ENCODE results near the gene POLG2.
A peak's percentile ranks its signal among the peaks of the same experiment; 100 is the strongest.
"Not testable (repeated sequence)": the region's sequence is repeated elsewhere in the genome, so short reads cannot be mapped to it uniquely, and the experiment has no call there.

POLG2 gene

DNA sequence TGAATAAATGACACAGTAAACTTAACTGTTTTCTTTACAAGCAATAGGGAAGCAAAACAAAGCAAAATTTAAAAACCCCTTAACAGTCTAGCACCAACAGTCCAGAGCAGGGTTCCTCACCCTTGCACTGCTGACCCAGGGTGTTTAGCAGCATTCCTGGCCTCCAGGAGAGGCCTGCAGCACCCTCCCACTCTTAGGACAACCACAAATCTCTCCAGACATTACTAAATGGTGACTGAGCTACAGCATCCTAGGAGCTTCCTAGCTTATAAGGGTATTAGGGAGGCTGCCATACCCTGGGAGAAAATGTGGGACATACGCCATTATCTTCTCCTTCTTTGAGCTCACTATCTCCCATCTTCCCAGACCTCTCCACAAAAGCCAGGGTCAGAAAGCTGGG is 15.9 kb downstream of the POLG2 start:
- no peak for DNase-seq

DNA sequence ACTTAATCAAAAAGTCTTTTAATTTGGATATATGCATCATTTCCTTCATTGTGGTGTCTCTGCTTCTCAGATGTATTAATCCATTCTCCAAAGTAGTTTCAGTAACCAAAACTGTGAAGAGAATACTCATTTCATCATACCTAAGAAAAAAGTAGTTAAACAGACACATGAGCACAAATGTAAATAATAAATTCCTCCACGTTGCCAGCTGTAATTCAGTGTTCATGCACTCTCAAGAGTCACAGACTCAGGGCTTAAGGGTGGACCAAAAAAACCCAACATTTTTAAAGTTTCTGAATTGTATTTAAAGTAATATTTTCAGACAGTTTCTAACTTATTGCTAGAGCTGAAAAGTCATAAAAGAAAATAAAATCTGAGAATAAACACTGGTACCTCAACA is 19.0 kb downstream of the POLG2 start:
- DNase-seq: no peak

DNA sequence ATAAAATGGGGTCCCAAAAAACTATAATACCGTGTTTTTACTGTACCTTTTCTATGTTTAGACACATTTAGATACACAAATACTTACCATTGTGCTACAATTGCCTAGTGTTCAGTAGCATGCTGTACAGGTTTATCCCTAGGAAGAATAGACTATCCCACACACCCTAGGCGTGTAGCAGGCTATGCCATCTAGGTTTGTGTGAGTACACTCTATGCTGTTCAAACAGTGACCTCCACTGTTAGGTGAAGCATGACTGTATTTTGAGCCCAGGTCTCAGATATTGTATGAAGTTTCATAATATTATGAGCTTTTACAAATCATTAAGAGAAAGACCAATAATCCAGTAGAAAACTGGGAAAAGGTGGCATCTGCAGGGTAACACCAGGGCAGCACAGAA is 24.3 kb downstream of the POLG2 start:
- no peak for DNase-seq

DNA sequence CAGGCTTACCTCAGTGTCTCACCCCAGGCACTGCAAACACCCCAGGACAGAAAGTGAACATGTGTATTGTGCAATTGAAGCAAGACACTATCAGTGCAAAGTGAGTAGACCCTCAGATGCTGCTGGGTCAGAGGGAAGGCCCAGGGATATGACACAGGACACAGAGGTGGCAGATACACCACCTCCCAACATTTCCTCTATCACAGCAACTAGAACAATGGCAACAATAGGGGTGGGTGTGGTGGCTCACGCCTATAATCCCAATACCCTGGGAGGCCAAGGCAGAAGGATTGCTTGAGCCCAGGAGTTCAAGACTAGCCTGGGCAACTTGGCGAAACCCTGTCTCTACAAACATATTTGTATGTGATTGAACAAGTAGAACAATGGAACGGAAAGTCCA is 25.4 kb downstream of the POLG2 start:
- DNase-seq: no peak

DNA sequence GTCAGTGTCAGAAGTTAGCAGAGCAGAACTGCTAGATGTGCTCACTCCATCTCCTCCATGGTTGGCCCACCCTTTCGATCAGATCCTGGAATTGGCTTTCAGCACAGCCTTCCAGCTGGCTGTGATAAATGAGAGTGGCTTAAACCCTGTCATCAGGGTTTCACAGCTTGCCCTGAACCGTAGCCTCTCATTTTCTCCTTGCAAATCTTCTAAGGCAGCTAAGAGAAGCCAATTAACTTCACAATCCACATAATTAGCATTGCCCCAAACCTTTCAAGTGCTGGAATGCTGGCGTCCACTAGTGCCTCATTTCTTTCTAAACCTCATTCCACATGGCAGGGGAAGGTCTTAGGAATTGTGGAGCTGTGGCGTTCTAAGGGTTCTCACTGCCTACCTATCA is 26.2 kb downstream of the POLG2 start:
- DNase-seq: no peak

DNA sequence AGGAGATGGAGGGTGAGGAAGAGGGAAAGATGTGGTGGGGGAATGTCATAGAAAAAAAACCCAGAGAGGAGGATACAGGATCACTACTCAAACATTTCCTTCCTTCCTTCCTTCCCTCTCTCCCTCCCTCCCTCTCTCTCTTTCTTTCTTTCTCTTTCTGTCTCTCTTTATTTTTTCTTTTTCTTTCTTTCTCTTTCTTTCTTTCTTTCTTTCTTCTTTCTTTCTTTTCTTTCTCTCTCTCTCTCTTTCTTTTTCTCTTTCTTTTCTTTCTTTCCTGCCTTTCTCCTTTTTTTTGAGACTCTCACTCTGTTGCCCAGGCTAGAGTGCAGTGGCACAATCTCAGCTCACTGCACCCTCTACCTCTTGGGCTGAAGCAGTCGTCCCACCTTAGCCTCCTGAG is 30.0 kb downstream of the POLG2 start:
- DNase-seq: not testable (repeated sequence)

DNA sequence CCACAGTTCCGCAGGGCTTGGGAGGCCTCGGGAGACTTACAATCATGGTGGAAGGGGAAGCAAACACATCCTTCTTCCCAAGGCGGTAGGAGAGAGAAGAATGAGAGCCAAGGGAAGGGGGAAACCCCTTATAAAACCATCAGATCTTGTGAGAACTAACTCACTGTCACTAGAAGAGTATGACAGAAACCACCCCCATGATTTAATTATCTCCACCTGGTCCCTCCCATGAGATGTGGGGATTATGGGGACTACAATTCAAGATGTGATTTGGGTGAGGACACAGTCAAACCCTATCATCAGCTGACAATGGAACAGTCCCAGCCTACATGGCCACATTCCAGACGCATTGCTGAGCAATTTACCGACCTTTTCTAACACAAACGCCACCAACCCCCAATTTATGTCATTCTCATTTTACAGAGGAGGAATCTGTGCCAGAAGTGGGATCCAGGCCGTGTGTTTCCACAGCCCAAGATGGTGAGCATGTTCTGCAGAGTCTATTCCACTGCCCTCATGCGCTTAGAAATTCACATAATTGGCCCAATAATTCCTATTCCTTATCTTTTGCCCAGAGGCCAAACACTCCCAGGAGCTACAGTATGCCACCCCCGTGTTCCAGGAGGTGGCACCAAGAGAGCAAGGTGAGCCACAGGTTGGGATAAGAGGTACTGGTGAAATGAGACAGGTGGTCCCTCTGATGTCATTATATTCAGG is 30.7 kb downstream of the POLG2 start:
- no peak for DNase-seq

DNA sequence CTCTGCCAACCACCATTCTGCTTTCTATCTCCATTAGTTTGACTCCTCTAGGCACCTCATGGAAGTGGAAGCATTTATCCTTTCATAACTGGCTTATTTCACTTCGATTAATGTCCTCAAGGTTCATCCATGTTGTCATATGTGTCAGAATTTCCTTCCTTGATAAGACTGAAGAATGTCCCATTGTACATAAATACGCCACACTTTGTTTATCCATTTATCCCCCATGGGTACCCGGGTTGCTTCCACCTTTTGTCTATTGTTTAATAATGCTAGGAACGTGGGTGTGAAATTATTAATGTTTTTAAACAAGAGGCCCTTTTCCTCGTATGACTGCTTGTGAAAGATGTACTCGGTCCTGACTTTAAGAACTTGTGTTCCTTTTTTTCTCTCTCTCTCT is 35.1 kb downstream of the POLG2 start:
- no peak for DNase-seq

DNA sequence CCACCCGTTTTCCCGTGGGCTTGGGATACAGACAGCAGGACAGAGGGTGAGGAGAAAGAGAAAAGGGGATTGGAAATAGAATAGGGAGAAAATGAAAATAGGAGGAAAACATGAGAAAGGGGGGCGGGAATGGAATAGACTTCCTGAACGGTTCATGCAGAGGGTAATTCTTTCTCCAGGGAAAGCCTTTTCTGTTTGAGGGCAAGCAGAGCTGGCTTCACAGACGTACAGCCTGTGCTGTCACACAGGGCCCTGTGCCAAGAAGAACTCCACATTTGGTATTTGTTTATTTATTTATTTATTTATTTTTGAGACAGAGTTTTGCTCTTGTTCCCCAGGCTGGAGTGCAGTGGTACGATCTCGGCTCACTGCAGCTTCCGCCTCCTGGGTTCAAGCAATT is 35.9 kb downstream of the POLG2 start:
- no peak for DNase-seq

DNA sequence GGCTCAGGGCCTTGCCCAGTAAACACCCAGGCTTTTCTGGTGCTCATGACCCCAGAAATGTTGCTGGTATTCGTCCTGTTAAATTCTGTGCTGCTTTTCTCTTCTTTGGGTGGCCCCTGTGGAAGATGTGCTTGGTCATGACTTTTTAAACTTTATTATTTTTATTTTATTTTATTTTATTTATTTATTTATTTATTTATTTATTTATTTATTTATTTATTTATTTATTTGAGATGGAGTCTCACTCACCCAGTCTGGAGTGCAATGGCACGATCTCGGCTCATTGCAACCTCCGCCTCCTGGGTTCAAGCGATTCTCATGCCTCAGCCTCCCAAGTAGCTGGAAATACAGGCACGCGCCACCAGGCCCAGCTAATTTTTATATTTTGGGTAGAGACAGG is 37.0 kb downstream of the POLG2 start:
- not testable (repeated sequence) for DNase-seq

DNA sequence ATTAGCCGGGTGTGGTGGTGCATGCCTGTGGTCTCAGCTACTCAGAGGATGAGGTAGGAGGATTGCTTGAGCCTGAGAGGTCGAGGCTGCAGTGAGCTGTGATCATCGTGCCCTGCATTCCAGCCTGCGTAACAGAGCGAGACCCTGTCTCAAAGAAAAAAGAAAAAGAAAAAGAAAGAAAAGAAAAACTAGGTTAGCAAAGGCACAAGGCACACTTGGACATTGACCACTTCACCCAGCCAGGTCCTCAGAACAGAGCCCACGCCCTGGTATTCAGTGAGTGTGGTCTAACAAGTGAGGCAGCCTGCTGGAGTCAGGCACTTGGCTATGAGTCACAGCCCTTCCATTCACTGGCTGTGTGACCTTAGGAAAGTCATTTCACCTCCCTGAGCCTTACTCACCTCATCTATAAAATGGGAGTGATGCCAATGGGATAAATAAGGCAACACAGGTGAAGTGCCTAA is 37.5 kb downstream of the POLG2 start:
- DNase-seq: no peak

DNA sequence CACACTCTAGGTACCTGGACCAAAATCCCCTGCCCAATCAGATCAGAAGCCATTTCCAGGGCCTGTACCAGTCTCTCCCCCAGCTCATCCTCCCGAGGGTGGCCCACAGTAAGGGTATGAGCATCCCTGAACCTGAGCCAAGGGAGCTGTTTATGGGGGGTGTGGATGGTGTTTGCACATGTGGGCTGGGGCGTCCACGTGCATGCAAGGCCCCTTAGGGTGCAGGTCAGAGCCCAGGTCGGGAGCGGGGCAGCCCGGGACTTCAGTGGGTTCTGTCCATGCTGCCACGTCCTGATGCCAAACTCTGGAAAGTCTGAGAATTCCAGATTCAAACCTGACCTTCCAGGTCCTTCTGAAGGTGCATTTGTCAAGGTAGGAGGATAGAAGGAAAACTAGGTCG is 38.1 kb downstream of the POLG2 start:
- no peak for DNase-seq

DNA sequence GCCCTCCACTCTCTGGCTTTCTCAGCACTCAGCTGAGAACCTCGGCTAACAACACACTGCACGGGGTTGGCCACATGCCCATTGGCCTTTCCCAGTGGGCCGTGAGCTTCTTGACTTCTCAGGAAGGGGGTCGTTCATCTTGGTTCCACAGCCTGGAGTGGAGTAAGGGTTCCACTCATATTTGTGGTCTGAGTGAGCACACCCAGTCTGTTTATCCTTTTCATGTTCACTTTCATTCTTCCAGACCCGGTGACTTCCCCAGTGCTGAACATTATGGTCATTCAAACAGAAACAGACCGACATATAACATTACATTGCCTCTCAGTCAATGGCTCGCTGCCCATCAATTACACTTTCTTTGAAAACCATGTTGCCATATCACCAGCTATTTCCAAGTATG is 39.7 kb downstream of the POLG2 start:
- DNase-seq: no peak

DNA sequence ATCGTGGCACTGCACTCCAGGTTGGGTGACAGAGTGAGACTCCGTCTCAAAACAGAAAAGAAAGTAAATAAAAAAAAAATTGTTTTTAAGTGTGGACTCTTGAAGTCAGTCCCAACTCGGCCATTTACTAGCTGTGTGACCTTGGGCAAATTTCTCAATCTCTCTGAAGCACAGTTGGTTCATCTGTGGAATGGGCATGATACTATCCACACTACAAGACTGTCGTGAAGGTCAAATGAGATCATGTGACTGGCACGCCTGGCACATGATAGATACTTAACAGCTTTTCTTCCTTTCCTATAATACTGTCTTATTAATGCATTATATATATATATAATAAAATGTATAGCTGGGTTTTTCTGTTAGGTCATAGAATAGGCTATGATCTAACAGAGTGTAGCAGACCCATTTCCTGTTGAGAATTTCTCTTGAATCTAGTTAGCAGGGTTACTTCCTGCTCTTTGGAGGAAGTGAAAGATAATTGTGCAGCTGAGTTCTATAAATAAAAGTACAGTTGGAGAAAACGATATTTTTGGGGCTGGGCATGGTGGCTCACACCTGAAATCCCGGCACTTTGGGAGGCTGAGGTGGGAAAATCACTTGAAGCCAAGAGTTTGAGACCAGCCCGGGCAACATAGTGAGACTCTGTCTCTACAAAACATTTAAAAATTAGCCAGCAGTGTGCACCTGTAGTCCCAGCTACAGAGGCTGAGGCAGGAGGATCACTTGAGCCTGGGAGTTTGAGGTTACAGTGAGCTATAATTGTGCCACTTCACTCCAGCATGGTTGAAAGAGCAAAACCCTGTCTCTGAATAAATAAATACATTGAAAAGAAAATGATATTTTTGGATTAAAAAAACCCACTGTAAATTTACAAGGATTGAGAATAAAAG is 40.6 kb downstream of the POLG2 start:
- DNase-seq: peak in 1 of 2 donors; percentile 0

DNA sequence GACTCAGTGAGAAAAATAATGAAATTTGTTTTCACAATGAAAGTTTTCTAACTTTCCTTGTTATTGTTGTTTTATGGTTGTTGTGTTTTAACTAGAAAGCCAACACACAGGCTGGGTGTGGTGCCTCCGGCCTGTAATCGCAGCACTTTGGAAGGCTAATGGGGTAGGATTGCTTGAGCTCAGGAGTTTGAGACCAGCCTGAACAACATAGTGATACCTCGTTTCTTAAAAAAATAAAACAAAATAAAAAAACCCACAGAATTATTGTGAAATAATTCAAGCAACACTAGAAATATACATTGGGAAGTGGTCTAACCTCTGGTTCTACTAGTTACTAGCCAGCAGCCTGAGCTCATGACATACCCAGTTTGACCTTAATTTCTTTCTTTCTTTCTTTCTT is 47.3 kb downstream of the POLG2 start:
- DNase-seq: no peak

DNA sequence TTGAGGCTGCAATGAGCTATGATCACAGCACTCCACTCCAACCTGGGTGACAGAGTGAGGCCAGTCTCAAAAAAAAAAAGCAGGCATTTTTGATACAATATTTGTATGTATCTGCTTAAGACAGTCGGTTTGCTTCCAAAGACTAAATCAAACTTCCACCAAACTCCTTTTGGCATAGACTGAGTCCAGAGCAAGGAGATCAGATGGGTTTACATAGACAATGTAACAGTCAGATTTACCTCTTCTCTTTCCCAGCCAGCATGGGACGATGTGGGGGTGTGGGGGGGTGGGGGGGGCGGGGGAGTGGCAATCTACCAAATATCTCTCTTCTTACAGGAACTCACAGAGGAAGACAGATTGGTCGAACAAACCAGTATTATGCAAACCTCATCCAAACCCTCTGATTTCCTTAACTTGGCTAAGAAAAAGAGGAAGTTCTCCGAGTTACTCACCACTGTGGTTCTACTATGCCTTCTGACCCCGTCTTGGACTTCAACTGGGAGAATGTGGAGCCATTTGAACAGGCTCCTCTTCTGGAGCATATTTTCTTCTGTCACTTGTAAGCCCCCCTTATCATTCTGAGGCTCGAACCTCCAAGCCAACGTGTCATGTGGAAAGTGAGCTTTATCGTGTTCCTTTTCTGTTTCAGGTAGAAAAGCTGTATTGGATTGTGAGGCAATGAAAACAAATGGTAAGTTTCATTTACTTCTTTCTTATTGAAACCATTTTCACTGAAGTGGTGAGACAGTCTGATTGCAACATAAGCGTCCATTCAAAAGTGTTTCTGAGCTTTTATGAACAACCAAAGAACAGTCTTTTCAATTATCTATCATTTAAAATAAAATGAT is 48.0 kb downstream of the POLG2 start, which contains the start of gene MILR1:
Gene MILR1 (plus strand): TSS at position 451 of the 848 bp plus-strand sequence. CDS start 54 bp downstream, at position 505.
- peak; percentile 19 to 40 for DNase-seq

DNA sequence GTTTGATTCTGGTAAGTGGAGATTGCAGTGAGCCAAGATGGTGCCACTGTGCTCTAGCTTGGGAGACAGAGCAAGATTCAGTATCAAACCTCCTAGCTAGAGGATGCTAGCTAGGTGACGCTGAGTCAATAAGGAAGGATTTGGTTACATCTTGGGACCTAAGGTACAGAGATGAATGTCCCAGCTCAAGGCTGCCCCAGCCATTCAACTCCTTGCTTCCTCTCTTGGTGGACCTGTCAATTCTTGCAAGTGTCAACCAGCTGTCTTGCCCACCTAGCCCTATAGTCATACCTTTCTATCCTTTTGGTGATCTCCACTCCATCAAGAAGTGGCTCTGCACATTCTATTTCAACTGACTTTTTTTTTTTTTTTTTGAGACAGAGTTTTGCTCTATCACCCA is 49.3 kb downstream of the POLG2 start:
- DNase-seq: no peak

DNA sequence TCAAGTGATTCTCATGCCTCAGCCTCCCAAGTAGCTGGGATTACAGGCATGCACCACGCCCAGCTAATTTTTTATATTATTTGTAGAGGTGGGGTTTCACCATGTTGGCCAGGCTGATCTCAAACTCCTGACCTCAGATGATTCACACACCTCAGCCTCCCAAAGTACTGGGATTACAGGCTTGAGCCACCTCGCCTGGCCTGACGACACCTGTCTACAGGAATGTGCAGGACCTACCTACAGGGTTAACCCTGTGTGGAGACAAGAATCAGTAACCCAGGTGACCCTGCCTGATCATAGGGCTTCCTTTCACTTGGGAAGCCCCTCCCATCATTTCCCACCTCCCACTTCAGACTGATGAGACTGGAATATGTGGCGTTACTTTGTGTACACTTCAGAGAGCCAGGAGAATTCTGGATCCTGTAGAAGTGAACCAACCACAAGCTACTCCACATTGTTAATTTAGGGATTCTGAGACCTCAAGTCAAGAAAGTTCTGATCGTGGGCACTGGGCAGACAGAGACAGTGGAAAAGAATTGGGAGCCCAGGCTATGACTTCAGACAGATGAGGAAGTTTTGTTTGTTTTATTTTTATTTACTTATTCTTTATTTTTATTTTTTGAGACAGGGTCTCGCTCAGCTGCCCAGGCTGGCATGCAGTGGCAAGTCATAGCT is 53.6 kb downstream of the POLG2 start:
- DNase-seq: no peak

DNA sequence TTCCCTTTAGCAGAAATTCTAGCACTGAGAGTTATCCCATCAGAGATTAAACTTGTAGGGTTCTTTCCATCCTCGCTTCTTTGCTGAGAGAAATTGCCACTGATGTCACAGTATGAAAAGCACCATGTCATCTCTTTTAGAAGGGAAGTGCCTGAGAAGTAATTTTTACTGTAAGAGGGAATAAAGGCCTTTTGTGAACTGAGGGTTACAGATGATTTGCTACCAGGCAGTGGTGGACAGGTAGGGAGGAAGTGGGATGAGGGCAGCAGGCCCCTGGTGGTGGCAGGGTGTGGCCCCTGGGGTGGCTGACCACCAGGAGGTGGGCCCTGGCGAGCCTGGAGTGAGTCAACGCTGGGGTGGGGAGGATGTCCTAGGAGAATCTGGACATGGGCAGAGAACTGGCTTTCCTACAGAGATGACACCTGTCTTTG is 54.3 kb downstream of the POLG2 start:
- DNase-seq: no peak

DNA sequence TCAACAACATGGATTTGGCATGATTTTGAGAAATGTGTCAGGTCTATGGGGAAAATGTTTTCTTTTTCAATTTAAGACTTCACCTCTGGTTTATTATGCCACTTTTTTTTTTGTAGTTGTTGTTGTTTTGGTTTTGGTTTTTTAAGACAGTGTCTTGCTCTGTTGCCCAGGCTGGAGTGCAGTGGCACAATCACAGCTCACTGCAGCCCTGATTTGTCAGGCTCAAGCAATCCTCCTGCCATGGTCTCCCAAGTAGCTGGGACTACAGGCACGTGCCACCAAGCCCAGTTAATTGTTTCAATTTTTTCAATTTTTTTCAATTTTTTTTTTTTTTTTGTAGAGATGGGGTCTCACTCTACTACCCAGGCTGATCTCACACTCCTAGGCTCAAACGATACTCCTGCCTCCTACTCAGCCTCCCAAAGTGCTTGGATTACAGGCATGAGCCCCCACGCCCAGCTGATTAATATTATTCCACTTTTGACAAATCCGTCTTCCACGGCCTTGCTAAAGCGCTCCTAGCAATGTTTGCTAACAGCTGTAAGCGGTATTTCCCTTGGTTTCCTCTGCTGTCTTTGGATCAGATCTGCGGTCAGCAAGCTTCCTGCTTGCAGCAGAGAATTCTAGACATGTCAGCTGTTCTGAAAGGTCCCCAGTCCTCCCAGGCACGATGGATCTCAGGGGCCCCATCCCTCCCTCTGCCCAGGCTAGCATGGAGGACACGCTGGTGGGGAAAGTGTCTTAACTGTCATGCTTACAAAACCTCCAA is 54.9 kb downstream of the POLG2 start:
- DNase-seq: peak; percentile 6 to 13

DNA sequence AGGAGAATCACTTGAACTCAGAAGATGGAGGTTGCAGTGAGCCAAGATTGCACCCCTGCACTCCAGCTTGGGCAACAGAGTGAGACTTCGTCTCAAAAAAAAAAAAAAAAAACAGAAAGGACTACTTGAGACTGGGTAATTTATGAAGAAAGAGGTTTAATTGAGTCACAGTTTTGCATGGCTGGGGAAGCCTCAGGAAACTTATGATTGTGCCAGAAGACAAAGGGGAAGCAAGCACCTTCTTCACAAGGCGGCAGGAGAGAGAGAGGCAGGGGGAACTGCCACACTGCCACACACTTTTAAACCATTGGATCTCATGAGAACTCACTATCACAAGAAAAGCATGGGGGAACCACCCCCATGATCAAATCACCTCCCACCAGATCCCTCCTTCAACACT is 56.9 kb downstream of the POLG2 start:
- no peak for DNase-seq

DNA sequence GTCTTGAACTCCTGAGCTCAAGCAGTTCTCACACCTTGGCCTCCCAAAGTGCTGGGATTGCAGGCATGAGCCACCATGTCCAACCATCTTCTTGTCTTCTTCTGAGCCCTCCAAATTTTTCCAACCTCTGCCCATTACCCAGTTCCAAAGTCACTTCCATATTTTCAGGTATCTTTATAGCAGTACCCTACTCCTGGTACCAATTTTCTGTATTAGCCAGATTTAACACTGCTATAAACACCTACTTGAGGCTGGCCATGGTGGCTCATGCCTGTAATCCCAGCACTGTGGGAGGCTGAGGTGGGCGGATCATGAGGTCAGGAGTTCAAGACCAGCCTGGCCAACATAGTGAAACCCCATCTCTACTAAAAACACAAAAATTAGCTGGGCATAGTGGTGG is 57.3 kb downstream of the POLG2 start:
- DNase-seq: not testable (repeated sequence)

Data from hippocampal formation (tissue), 2 donors.